Cardiac muscle cell (in vitro differentiated cells and primary cell): Measurements from ENCODE around the gene PHF13. TPM values are rescaled to one million over a fixed set of nuclear protein-coding genes. Genes with fewer than 3 reads are reported as not detected.
A peak's percentile ranks its signal among the peaks of the same experiment; 100 is the strongest.
"Not testable (repeated sequence)": the region's sequence is repeated elsewhere in the genome, so short reads cannot be mapped to it uniquely, and the experiment has no call there.

Experiments used
- DNase-seq, 2 donors: peaks; one replicate each; pipeline versions ENCODE4 v3.0.0 to v3.0.0-alpha.2; 2010 to 2017; ENCODE audit warnings: low read depth in 1 of 2, low spot score in 1 of 2
- H3K27ac ChIP-seq: fragments of 200-600 bp; sonication (generic); 2 replicates; pipeline ENCODE4 v1.5.1; 2016
- H3K27me3 ChIP-seq: fragments of 200-600 bp; sonication (generic); 2 replicates; pipeline ENCODE4 v1.6.0; 2016; ENCODE audit warnings: control low read depth
- H3K36me3 ChIP-seq: fragments of 200-600 bp; sonication (generic); 2 replicates; pipeline ENCODE4 v1.5.1; 2016; ENCODE audit warnings: control low read depth
- H3K4me1 ChIP-seq: fragments of 200-600 bp; sonication (generic); 2 replicates; pipeline ENCODE4 v1.8.1; 2017; ENCODE audit warnings: low read depth, mild to moderate bottlenecking, mixed run types
- H3K4me3 ChIP-seq: fragments of 200-600 bp; sonication (generic); 2 replicates; pipeline ENCODE4 v1.5.1; 2016; ENCODE audit warnings: mild to moderate bottlenecking
- H3K9me3 ChIP-seq: fragments of 200-600 bp; sonication (generic); 2 replicates; pipeline ENCODE4 v1.5.1; 2017; ENCODE audit warnings: low read depth, mild to moderate bottlenecking, control low read depth
- CTCF ChIP-seq: IDR thresholded peaks from 2 replicates; pipeline ENCODE4 v1.5.1; 2012; ENCODE audit warnings: low read depth, mild to moderate bottlenecking, low read length
- polyA plus RNA-seq: library from polyadenylated mRNA; unstranded; fragments of >200 nt; fragmentation: Nextera tagmentation; extraction: Ambion mirVana; gene quantifications from 2 replicates; pipeline ENCODE4 v1.2.1, GENCODE V29; 2016
- total RNA-seq: library from RNA; depleted of rRNA; stranded (reverse); fragments of >200 nt; gene quantifications from 2 replicates; pipeline ENCODE4 v1.2.3, GENCODE V29; 2016

The PHF13 gene
- total and polyA plus RNA-seq, 2 experiments from 2014 or later: 16.8 to 31.6 TPM

DNA sequence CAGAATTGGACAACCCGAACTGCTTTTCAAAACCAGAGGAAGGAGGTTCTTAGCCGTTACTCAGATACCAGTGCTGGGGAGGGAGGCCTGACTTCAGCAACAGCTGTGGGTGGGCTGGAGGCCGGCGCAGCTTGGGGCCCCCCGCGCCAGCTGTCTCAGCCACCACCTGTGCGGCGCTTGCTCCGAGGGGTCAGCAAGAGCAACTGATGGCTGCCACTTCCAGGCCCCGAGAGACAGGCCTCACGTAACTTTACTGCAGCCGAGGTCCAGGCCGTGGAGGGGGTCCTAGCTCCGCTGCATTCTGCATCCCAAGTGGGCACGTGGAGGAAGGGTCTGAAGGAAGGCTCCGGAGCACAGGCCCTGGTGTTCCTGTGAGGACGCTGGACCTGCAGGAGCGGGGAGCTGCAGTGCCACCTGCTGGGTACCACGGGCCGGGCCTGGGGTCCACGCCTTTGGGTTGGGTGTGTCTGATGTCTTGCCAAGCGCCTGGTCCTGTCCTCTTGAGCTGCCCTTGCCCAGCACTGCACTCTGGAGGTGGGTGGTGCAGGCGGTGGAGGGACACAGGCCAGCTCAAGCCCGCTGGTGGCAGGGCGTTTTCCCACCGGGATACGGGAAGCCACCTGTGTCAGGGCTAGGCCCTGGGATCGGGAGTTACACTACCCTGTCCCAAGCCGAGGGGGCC, 21.0 kb downstream of the PHF13 start:
- Histone ChIP-seq H3K4me1 (no peaks in the 10 kb centered on the region), H3K27me3 (no peaks in the 10 kb centered on the region), H3K4me3 (no peak overlapping the region), H3K9me3 (no peaks in the 10 kb centered on the region), H3K27ac (no peak overlapping the region), H3K36me3 (peaks cover 45% of the 10 kb centered on the region)
- TF ChIP-seq CTCF: peak; percentile 50
- peak; percentile 51 to 67 for DNase-seq

DNA sequence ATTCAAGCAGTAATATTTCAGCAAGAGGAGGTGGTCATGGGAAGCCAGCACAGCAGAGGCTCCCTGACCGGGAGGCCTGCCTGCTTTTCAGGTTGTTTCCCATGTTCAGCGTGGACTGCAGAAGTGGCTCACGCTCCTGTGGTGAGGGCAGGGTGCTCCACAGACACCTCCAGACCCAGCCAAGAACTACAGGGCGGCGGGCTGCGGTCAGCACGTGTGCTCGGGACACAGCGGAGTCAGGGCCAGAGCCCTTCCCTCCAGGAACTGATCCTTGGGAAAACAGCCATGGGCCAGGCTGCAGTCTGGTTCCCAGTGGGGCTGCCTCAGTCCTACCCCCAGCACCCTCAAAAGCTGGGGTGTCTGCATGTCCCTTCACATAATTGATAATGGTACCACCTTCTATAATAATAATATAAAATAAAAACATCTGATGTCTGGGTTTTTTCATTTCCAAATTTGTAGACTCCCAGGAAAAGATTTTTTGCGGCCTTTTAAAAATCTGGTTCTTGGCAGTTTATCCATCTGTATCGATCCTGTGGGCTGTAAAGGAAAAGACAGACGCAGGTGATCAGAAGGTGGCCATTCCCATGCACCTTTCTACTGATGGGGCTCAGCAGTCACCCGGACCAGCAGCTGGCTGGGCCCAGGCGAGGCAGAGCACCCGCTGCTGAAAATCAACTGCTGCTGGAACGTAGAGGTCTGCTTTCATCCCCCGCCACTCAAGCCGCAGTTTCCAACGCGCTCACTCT, 21.8 kb downstream of the PHF13 start:
- no peaks in the 10 kb centered on the region for H3K4me1 ChIP-seq

GRCh38 chr1:6635910-6636760, 22.6 kb downstream of the PHF13 start:
- H3K27me3 ChIP-seq: no peaks in the 10 kb centered on the region
- H3K9me3 ChIP-seq: no peaks in the 10 kb centered on the region

More for the DNA sequence above, 21.8 kb downstream of the PHF13 start:
- no peaks in the 10 kb centered on the region for H3K27me3 ChIP-seq
- no peak for DNase-seq
- no peak overlapping the region for H3K27ac ChIP-seq
- no peak for TF ChIP-seq CTCF
- no peaks in the 10 kb centered on the region for H3K9me3 ChIP-seq
- peaks cover 51% of the 10 kb centered on the region for H3K36me3 ChIP-seq
- no peak overlapping the region for H3K4me3 ChIP-seq

DNA sequence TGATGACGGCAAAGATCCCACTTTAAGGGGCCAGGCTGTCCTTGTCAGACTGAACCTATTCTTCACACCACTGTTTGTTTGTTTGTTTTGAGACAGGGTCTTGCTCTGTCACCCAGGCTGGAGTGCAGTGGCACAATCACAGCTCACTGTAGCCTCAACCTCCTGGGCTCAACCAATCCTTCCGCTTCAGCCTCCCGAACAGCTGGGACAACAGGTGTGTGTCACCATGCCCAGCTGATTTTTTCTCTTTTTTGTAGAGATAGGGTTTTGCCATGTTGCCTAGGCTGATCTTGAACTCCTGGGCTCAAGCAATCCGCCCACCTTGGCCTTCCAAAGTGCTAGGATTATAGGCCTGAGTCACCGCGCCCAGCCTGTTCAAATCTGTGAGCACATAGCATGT, 23.2 kb downstream of the PHF13 start:
- H3K4me1 ChIP-seq, DNase-seq, H3K4me3 ChIP-seq, H3K27me3 ChIP-seq, H3K9me3 ChIP-seq, H3K27ac ChIP-seq: not testable (repeated sequence)
- peaks cover 56% of the 10 kb centered on the region for H3K36me3 ChIP-seq

More at GRCh38 chr1:6635910-6636760, 22.6 kb downstream of the PHF13 start:
- peaks cover 59% of the 10 kb centered on the region for H3K36me3 ChIP-seq
- H3K4me1 ChIP-seq: no peaks in the 10 kb centered on the region
- no peak overlapping the region for H3K4me3 ChIP-seq
- no peak for DNase-seq
- TF ChIP-seq CTCF: no peak
- no peak overlapping the region for H3K27ac ChIP-seq

- H3K27ac ChIP-seq: no peak overlapping the region
- H3K36me3 ChIP-seq: peaks cover 60% of the 10 kb centered on the region
These were observed 24.2 kb downstream of the PHF13 start for GRCh38 chr1:6637770-6638169.

More at GRCh38 chr1:6637770-6638169, 24.2 kb downstream of the PHF13 start:
- Histone ChIP-seq H3K9me3 (no peaks in the 10 kb centered on the region), H3K4me3 (no peak overlapping the region), H3K4me1 (no peaks in the 10 kb centered on the region), H3K27me3 (no peaks in the 10 kb centered on the region)
- no peak for DNase-seq
- no peak for TF ChIP-seq CTCF
